Neuronal stem cell (in vitro differentiated cells): Measurements from ENCODE around the gene MLANA.

Source experiments
- DNase-seq: peaks from one replicate; pipeline ENCODE4 v3.0.0-alpha.2; 2013; ENCODE audit warnings: low spot score
- H2AFZ ChIP-seq: one replicate; pipeline ENCODE4 v1.6.1; 2013; ENCODE audit warnings: mild to moderate bottlenecking, low read length, inconsistent platforms
- H2AK5ac ChIP-seq: 2 replicates; pipeline ENCODE4 v1.6.1; 2013; ENCODE audit warnings: low read depth, mild to moderate bottlenecking, inconsistent platforms, low read length, moderate library complexity, mixed read lengths
- H2BK120ac ChIP-seq: 2 replicates; pipeline ENCODE4 v1.6.1; 2013; ENCODE audit warnings: low read depth, mild to moderate bottlenecking, inconsistent platforms, low read length, moderate library complexity, mixed read lengths
- H2BK12ac ChIP-seq: one replicate; pipeline ENCODE4 v1.6.1; 2013; ENCODE audit warnings: low read length, inconsistent platforms
- H2BK15ac ChIP-seq: 2 replicates; pipeline ENCODE4 v1.6.1; 2013; ENCODE audit warnings: mild to moderate bottlenecking, low read length, inconsistent platforms, mixed read lengths
- H2BK5ac ChIP-seq: one replicate; pipeline ENCODE4 v1.6.1; 2013; ENCODE audit warnings: inconsistent platforms, mild to moderate bottlenecking, low read length, moderate library complexity
- H3K14ac ChIP-seq: one replicate; pipeline ENCODE4 v1.6.1; 2013; ENCODE audit warnings: low read length, inconsistent platforms
- H3K18ac ChIP-seq: 2 replicates; pipeline ENCODE4 v1.6.1; 2013; ENCODE audit warnings: low read length, inconsistent platforms
- H3K23ac ChIP-seq: 2 replicates; pipeline ENCODE4 v1.6.1; 2013; ENCODE audit warnings: low read depth, mild to moderate bottlenecking, mixed read lengths, low read length, inconsistent platforms; ENCODE audit not compliant: poor library complexity
- H3K27ac ChIP-seq: replicated peaks from 3 replicates; pipeline ENCODE4 v1.5.1; 2013; ENCODE audit warnings: low read length, inconsistent platforms
- H3K27me3 ChIP-seq, 3 experiments: 2 replicates each; pipeline ENCODE4 v1.6.1; 2013; ENCODE audit warnings: low read length in 3 of 3, mild to moderate bottlenecking in 2 of 3, inconsistent platforms in 1 of 3, low read depth in 1 of 3, mixed read lengths in 1 of 3, moderate library complexity in 1 of 3; ENCODE audit not compliant: control insufficient read depth in 3 of 3, insufficient read depth in 3 of 3
- H3K36me3 ChIP-seq, 2 donors: replicated peaks in 1 of 2; 2 replicates each; pipeline ENCODE4 v1.6.1; 2013; ENCODE audit warnings: low read length in 2 of 2; ENCODE audit not compliant: control insufficient read depth in 2 of 2, insufficient read depth in 2 of 2
- H3K4ac ChIP-seq: 2 replicates; pipeline ENCODE4 v1.6.1; 2013; ENCODE audit warnings: inconsistent platforms, mild to moderate bottlenecking, low read length, moderate library complexity
- H3K4me1 ChIP-seq, 2 donors: 1 replicate in 1 of 2; 2 replicates in 1 of 2; pipeline ENCODE4 v1.6.1; 2013; ENCODE audit warnings: low read length in 2 of 2, low read depth in 1 of 2; ENCODE audit not compliant: control insufficient read depth in 2 of 2, insufficient read depth in 1 of 2
- H3K4me2 ChIP-seq: one replicate; pipeline ENCODE4 v1.6.1; 2013; ENCODE audit warnings: mild to moderate bottlenecking, low read length, inconsistent platforms; ENCODE audit not compliant: insufficient read depth, poor library complexity, severe bottlenecking
- H3K4me3 ChIP-seq, 2 donors: 2 replicates each; pipeline ENCODE4 v1.5.1; 2013; ENCODE audit warnings: low read length in 2 of 2, mild to moderate bottlenecking in 2 of 2, inconsistent platforms in 1 of 2, moderate library complexity in 1 of 2
- H3K79me1 ChIP-seq: one replicate; pipeline ENCODE4 v1.6.1; 2013; ENCODE audit warnings: low read depth, mild to moderate bottlenecking, inconsistent platforms, low read length, moderate library complexity
- H3K9ac ChIP-seq: one replicate; pipeline ENCODE4 v1.6.1; 2013; ENCODE audit warnings: mild to moderate bottlenecking, low read depth, low read length, inconsistent platforms; ENCODE audit not compliant: poor library complexity
- H3K9me3 ChIP-seq, 2 donors: replicated peaks in 1 of 2; 2 replicates each; pipeline versions ENCODE3 to v1.6.1; 2013; ENCODE audit warnings: low read length in 2 of 2, mild to moderate bottlenecking in 2 of 2, inconsistent platforms in 1 of 2, low read depth in 1 of 2, mixed read lengths in 1 of 2, moderate library complexity in 1 of 2; ENCODE audit not compliant: control insufficient read depth in 2 of 2, insufficient read depth in 1 of 2
- H4K8ac ChIP-seq: one replicate; pipeline ENCODE4 v1.6.1; 2013; ENCODE audit warnings: low read depth, mild to moderate bottlenecking, inconsistent platforms, low read length, moderate library complexity
- H4K91ac ChIP-seq: one replicate; pipeline ENCODE4 v1.6.1; 2013; ENCODE audit warnings: low read length, low read depth, mild to moderate bottlenecking, inconsistent platforms; ENCODE audit not compliant: poor library complexity
- WGBS, 2 donors: extraction: QIAGEN DNeasy Blood & Tissue Kit; methylation state at CpG; one replicate each; pipeline ENCODE4 v1.1.7; 2013; ENCODE audit warnings: missing lambda C conversion rate in 2 of 2, mixed read lengths in 1 of 2; ENCODE audit not compliant: insufficient read length in 2 of 2, insufficient replicate concordance in 1 of 2; ENCODE audit errors: extremely low coverage in 2 of 2; 5-methylcytosine and 5-hydroxymethylcytosine counted together

The MLANA gene

DNA sequence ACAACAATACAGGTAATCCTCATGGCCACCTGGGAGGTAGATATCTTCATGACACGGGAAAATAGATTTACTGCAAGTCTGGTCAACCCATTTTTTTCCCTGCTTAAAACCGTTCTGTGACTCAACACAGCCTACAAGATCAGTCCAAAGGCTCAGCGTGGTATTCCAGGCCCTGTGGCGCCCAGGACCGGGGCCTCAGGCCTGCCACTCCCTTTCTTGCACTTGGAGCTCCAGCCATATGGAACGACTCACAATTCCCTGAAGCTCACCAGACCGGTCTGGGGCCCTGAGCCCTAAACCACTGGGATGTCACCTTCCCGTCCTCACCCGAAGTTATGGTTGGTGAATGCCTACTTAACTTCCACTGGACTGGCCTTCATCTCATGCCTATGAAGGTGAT is 6.5 kb upstream of the MLANA start:
- Histone ChIP-seq H3K36me3 (no peaks in the 10 kb centered on the region), H3K18ac (no peak overlapping the region), H2AK5ac (no peak overlapping the region), H4K8ac (no peak overlapping the region), H3K79me1 (no peaks in the 10 kb centered on the region), H3K9me3 (no peaks in the 10 kb centered on the region), H2BK15ac (no peak overlapping the region), H3K4me3 (no peak overlapping the region), H2BK120ac (no peak overlapping the region), H2BK12ac (no peak overlapping the region), H3K14ac (no peak overlapping the region), H3K4me2 (no peak overlapping the region), H3K4me1 (peaks cover 0 to 2% of the 10 kb centered on the region in 2 donors), H3K4ac (no peak overlapping the region), H3K27me3 (no peaks in the 10 kb centered on the region), H4K91ac (no peak overlapping the region), H2AFZ (no peak overlapping the region), H3K23ac (no peak overlapping the region), H3K27ac (no peak overlapping the region), H2BK5ac (no peak overlapping the region), H3K9ac (no peak overlapping the region)
- WGBS, 2 donors = no CpG with 5 or more reads among the region's 9 CpGs
- DNase-seq = no peak

GRCh38 chr9:5886114-5886939 is 4.4 kb upstream of the MLANA start:
- DNase-seq = peak; percentile 71
- H2BK15ac ChIP-seq = no peak overlapping the region
- H3K4ac ChIP-seq = no peak overlapping the region
- H2AFZ ChIP-seq = peak overlapping the region; percentile 72
- peaks cover 0 to 2% of the 10 kb centered on the region in 2 donors for H3K4me1 ChIP-seq
- no CpG with 5 or more reads among the region's 8 CpGs for whole genome bisulfite sequencing, 2 donors
- H3K4me3 ChIP-seq = no peak overlapping the region
- no peak overlapping the region for H3K9ac ChIP-seq
- H4K8ac ChIP-seq = no peak overlapping the region
- no peaks in the 10 kb centered on the region for H3K9me3 ChIP-seq
- no peak overlapping the region for H3K18ac ChIP-seq
- H2AK5ac ChIP-seq = peak overlapping the region; percentile 21
- H3K23ac ChIP-seq = no peak overlapping the region
- no peak overlapping the region for H4K91ac ChIP-seq
- no peaks in the 10 kb centered on the region for H3K79me1 ChIP-seq
- no peak overlapping the region for H2BK5ac ChIP-seq
- no peaks in the 10 kb centered on the region for H3K27me3 ChIP-seq
- no peaks in the 10 kb centered on the region for H3K36me3 ChIP-seq
- H3K14ac ChIP-seq = no peak overlapping the region
- no peak overlapping the region for H2BK120ac ChIP-seq
- H2BK12ac ChIP-seq = no peak overlapping the region
- H3K4me2 ChIP-seq = no peak overlapping the region
- no peak overlapping the region for H3K27ac ChIP-seq

GRCh38 chr9:5892456-5893133 is 1.9 kb downstream of the MLANA start:
- H3K4me1 ChIP-seq = peaks cover 0 to 1% of the 10 kb centered on the region in 2 donors
- no peak overlapping the region for H2AFZ ChIP-seq
- H4K8ac ChIP-seq = no peak overlapping the region
- H3K27ac ChIP-seq = no peak overlapping the region
- no peak overlapping the region for H2BK15ac ChIP-seq
- H3K14ac ChIP-seq = no peak overlapping the region
- no peak overlapping the region for H2BK5ac ChIP-seq
- no peaks in the 10 kb centered on the region for H3K9me3 ChIP-seq
- H3K4me2 ChIP-seq = no peak overlapping the region
- H3K4ac ChIP-seq = no peak overlapping the region
- H3K36me3 ChIP-seq = no peaks in the 10 kb centered on the region
- no peak overlapping the region for H3K4me3 ChIP-seq
- H2BK120ac ChIP-seq = no peak overlapping the region
- no peak overlapping the region for H3K23ac ChIP-seq
- no peaks in the 10 kb centered on the region for H3K79me1 ChIP-seq
- WGBS, 2 donors = no CpG with 5 or more reads among the region's 7 CpGs
- no peak overlapping the region for H4K91ac ChIP-seq
- H3K18ac ChIP-seq = no peak overlapping the region
- DNase-seq = no peak
- no peak overlapping the region for H2BK12ac ChIP-seq
- no peak overlapping the region for H3K9ac ChIP-seq
- no peaks in the 10 kb centered on the region for H3K27me3 ChIP-seq
- H2AK5ac ChIP-seq = no peak overlapping the region

- no peak overlapping the region for H3K4ac ChIP-seq
- no peak overlapping the region for H2BK15ac ChIP-seq
- H4K8ac ChIP-seq = no peak overlapping the region
- WGBS, 2 donors = no CpG with 5 or more reads among the region's 4 CpGs
- H2BK12ac ChIP-seq = no peak overlapping the region
- no peak overlapping the region for H3K4me2 ChIP-seq
- H3K79me1 ChIP-seq = no peaks in the 10 kb centered on the region
- H2BK120ac ChIP-seq = no peak overlapping the region
- H3K4me1 ChIP-seq = peaks cover 0 to 1% of the 10 kb centered on the region in 2 donors
- no peak overlapping the region for H4K91ac ChIP-seq
- H3K18ac ChIP-seq = no peak overlapping the region
- H3K27me3 ChIP-seq = no peaks in the 10 kb centered on the region
- no peak for DNase-seq
- H3K4me3 ChIP-seq = no peak overlapping the region
- no peaks in the 10 kb centered on the region for H3K36me3 ChIP-seq
- H2BK5ac ChIP-seq = no peak overlapping the region
- no peaks in the 10 kb centered on the region for H3K9me3 ChIP-seq
- no peak overlapping the region for H2AK5ac ChIP-seq
- no peak overlapping the region for H3K9ac ChIP-seq
- H3K23ac ChIP-seq = no peak overlapping the region
- no peak overlapping the region for H3K14ac ChIP-seq
- no peak overlapping the region for H2AFZ ChIP-seq
- no peak overlapping the region for H3K27ac ChIP-seq
These were observed 2.4 kb downstream of the MLANA start for GRCh38 chr9:5893134-5893505.
